Vagina (tissue), 2 donors: ENCODE data around the gene ADGRL3. TPM values are rescaled to one million over a fixed set of nuclear protein-coding genes. Genes with fewer than 3 reads are reported as not detected.

Source experiments
- DNase-seq, 2 donors: peaks; one replicate each; pipeline ENCODE4 v3.0.0-alpha.2; 2017; ENCODE audit errors: extremely low spot score in 2 of 2
- H3K27ac ChIP-seq: fragments of 200-600 bp; sonication (generic); one replicate; pipeline ENCODE4 v1.5.1; 2019
- H3K27me3 ChIP-seq: fragments of 200-600 bp; sonication (generic); one replicate; pipeline ENCODE4 v1.5.1; 2019
- H3K36me3 ChIP-seq, 2 donors: fragments of 200-600 bp; sonication (generic); one replicate each; pipeline ENCODE4 v1.5.1; 2017 to 2019
- H3K4me1 ChIP-seq: fragments of 200-600 bp; sonication (generic); one replicate; pipeline ENCODE4 v1.5.1; 2019
- H3K4me3 ChIP-seq, 2 donors: fragments of 200-600 bp; sonication (generic); 1 replicate in 1 of 2; 2 replicates in 1 of 2; pipeline ENCODE4 v1.5.1; 2016 to 2019
- H3K9me3 ChIP-seq: fragments of 200-600 bp; sonication (generic); one replicate; pipeline ENCODE4 v1.5.1; 2019
- POLR2A ChIP-seq, 2 donors: fragments of 450-650 bp; IDR thresholded peaks; one replicate each; pipeline ENCODE4 v1.6.1; 2017; ENCODE audit warnings: antibody characterized with exemption in 2 of 2, mild to moderate bottlenecking in 2 of 2, moderate library complexity in 2 of 2
- POLR2AphosphoS5 ChIP-seq, 2 donors: sonication (generic); formaldehyde crosslinking; IDR thresholded peaks; one replicate each; pipeline ENCODE4 v1.9.0; 2017; ENCODE audit warnings: antibody characterized with exemption in 2 of 2, mild to moderate bottlenecking in 2 of 2, low read depth in 1 of 2; ENCODE audit not compliant: insufficient read depth in 1 of 2
- intact Hi-C: fragments of 100-400 bp; cut with DNase I; formaldehyde crosslinking; loops from one replicate; pipeline ENCODE4 v1.15.1; 2023
- total RNA-seq: library from RNA; depleted of rRNA; stranded (reverse); fragments of >200 nt; gene quantifications from one replicate; pipeline ENCODE4 v1.2.3, GENCODE V29; 2016
- TF ChIP-seq, protein P1 (sequence below), 3 experiments: fragments of 450-650 bp in 2 of 3; fragments of 200-600 bp in 1 of 3; sonication (generic) in 1 of 3; IDR thresholded peaks; one replicate each; pipeline ENCODE4 v1.5.1; 2017 to 2019; ENCODE audit warnings: antibody characterized with exemption in 3 of 3, mild to moderate bottlenecking in 2 of 3, moderate library complexity in 2 of 3

ADGRL3 gene
- total RNA-seq, 1 donor from 2014 or later, result 16.9 TPM

DNA sequence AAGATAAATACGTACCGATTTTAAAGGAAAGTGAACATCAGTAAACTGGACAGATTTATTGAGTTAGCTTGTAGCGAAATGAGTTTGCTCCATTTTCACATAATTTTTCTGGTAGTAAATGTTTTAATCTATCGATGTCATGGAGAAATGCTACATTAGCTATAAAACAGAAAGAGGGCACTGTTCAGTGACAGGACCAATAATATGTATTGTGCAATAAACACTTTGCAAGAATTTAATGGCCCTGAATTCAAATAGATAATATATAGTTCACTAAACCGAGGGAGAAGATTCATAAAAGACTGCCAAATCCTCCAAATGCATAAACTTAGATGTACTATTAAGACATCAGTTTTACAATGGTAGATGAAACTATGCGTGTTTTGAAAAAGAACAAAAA is 516.3 kb downstream of the ADGRL3 start:
- Histone ChIP-seq H3K4me1 (no peaks in the 10 kb centered on the region), H3K4me3 (no peak overlapping the region), H3K9me3 (no peaks in the 10 kb centered on the region), H3K36me3 (no peaks in the 10 kb centered on the region), H3K27me3 (no peaks in the 10 kb centered on the region), H3K27ac (no peak overlapping the region)
- DNase-seq, result no peak
- intact Hi-C loops, result no loop called here
- TF ChIP-seq POLR2A (IDR thresholded peaks at IDR 0.05) (no peak), POLR2AphosphoS5 (IDR thresholded peaks at IDR 0.05; ENCODE audit: insufficient read depth in 1 of 2, low read depth in 1 of 2) (no peak)
- TF ChIP-seq, protein P1, sequence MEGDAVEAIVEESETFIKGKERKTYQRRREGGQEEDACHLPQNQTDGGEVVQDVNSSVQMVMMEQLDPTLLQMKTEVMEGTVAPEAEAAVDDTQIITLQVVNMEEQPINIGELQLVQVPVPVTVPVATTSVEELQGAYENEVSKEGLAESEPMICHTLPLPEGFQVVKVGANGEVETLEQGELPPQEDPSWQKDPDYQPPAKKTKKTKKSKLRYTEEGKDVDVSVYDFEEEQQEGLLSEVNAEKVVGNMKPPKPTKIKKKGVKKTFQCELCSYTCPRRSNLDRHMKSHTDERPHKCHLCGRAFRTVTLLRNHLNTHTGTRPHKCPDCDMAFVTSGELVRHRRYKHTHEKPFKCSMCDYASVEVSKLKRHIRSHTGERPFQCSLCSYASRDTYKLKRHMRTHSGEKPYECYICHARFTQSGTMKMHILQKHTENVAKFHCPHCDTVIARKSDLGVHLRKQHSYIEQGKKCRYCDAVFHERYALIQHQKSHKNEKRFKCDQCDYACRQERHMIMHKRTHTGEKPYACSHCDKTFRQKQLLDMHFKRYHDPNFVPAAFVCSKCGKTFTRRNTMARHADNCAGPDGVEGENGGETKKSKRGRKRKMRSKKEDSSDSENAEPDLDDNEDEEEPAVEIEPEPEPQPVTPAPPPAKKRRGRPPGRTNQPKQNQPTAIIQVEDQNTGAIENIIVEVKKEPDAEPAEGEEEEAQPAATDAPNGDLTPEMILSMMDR (IDR thresholded peaks at IDR 0.05), result no peak

DNA sequence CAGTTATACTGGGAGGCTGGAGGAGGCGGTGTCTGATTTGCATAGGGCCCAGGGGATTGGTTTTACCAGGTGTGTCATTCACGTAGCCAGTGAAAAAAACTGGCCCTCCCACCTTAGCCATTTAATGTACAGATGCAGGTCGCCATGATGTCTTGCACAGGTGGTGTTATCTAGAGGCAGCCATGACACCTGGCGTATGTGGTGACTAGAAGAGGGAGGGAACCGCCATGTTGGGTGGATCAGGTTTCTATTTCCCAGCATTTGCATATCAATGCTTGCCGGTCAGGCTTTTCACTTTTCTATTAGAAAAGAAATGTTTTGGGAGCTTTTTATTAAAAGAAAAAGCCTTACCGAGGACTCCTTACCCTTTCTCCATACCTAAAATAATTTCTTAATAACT is 523.4 kb downstream of the ADGRL3 start:
- no peaks in the 10 kb centered on the region for H3K4me1 ChIP-seq
- no peaks in the 10 kb centered on the region for H3K9me3 ChIP-seq
- intact Hi-C loops, result no loop called here
- H3K27me3 ChIP-seq, result no peaks in the 10 kb centered on the region
- DNase-seq, result no peak
- H3K36me3 ChIP-seq, result no peaks in the 10 kb centered on the region
- no peak for TF ChIP-seq POLR2AphosphoS5 (IDR thresholded peaks at IDR 0.05; ENCODE audit: insufficient read depth in 1 of 2, low read depth in 1 of 2)
- TF ChIP-seq, protein P1 (IDR thresholded peaks at IDR 0.05), result no peak
- TF ChIP-seq POLR2A (IDR thresholded peaks at IDR 0.05), result no peak
- no peak overlapping the region for H3K4me3 ChIP-seq
- no peak overlapping the region for H3K27ac ChIP-seq

DNA sequence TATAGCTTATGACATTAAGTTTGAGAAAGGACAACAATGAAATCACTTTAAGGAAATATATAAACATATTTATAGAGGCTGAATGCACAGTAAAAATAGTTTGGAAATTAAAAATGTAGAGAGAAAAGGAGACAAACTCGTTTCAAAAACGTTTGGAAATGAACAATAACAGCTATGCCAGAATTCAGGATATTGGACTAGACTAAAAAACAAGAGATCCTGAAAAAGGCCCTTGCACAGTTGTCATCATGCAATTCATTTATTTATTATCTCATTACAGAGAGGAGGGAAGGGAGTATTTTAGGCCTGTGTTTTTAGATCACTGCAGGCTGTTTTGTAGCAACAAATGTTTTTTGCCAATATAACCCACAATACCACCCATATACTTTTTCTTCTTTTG is 527.2 kb downstream of the ADGRL3 start:
- H3K36me3 ChIP-seq, result no peaks in the 10 kb centered on the region
- H3K4me3 ChIP-seq, result no peak overlapping the region
- intact Hi-C loops, result no loop called here
- no peak for DNase-seq
- no peaks in the 10 kb centered on the region for H3K9me3 ChIP-seq
- H3K27ac ChIP-seq, result no peak overlapping the region
- no peaks in the 10 kb centered on the region for H3K27me3 ChIP-seq
- H3K4me1 ChIP-seq, result no peaks in the 10 kb centered on the region
- TF ChIP-seq, protein P1 (IDR thresholded peaks at IDR 0.05), result no peak
- TF ChIP-seq POLR2A (IDR thresholded peaks at IDR 0.05), result no peak

DNA sequence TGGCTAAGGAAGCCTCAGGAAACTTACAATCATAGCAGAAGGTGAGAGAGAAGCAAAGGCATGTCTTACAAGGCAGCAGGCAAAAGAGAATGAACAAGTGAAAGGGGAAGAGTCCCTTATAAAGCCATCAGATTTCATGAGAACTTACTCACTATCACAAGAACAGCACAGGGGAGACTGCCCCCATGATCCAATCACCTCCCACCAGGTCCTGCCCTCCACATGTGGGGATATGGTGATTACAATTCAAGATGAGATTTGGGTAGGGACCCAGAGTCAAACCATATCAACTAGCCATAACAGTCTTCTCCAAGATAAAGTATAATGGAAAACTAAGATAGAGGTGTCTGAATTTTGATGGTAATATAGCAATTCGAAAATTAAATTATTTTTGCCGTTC is 534.3 kb downstream of the ADGRL3 start:
- no peak overlapping the region for H3K4me3 ChIP-seq
- no peak overlapping the region for H3K27ac ChIP-seq
- TF ChIP-seq POLR2A (IDR thresholded peaks at IDR 0.05) (no peak), POLR2AphosphoS5 (IDR thresholded peaks at IDR 0.05; ENCODE audit: insufficient read depth in 1 of 2, low read depth in 1 of 2) (no peak)
- TF ChIP-seq, protein P1 (IDR thresholded peaks at IDR 0.05), result no peak
- intact Hi-C loops, result no loop called here
- H3K36me3 ChIP-seq, result no peaks in the 10 kb centered on the region
- no peaks in the 10 kb centered on the region for H3K4me1 ChIP-seq
- no peak for DNase-seq
- no peaks in the 10 kb centered on the region for H3K27me3 ChIP-seq
- H3K9me3 ChIP-seq, result no peaks in the 10 kb centered on the region

DNA sequence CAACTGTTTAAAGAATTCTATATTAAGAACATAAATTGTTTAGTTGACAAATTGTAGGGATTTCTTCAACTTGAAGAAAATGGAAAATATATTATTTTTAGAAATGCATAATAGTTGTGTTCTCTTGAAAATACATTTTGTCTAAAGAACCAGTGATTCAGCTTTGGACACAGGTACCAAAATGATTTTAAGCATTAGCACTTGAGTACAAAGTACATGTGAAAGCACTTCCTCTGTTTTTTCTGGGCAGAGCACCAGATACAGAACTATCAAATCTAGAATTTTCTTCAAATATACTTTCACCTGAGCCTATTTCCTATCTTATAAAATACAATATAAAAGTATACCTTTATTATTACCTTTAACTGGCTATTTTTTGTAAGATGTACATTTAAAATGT is 539.8 kb downstream of the ADGRL3 start:
- H3K36me3 ChIP-seq, result no peaks in the 10 kb centered on the region
- no peak overlapping the region for H3K4me3 ChIP-seq
- H3K27ac ChIP-seq, result no peak overlapping the region

More for the DNA sequence above, 539.8 kb downstream of the ADGRL3 start:
- Histone ChIP-seq H3K27me3 (no peaks in the 10 kb centered on the region), H3K4me1 (no peaks in the 10 kb centered on the region), H3K9me3 (no peaks in the 10 kb centered on the region)
- intact Hi-C loops, result no loop called here
- no peak for DNase-seq
- no peak for TF ChIP-seq POLR2AphosphoS5 (IDR thresholded peaks at IDR 0.05; ENCODE audit: insufficient read depth in 1 of 2, low read depth in 1 of 2)
- no peak for TF ChIP-seq POLR2A (IDR thresholded peaks at IDR 0.05)
- TF ChIP-seq, protein P1 (IDR thresholded peaks at IDR 0.05), result no peak
